ENCODE measurements around the gene RBM23. TPM values are rescaled to one million over a fixed set of nuclear protein-coding genes. Genes with fewer than 3 reads are reported as not detected.

Gene RBM23
- total and polyA plus RNA-seq, 5 experiments from 2014 or later, result 42.2 to 148 (median 62.8) TPM

DNA sequence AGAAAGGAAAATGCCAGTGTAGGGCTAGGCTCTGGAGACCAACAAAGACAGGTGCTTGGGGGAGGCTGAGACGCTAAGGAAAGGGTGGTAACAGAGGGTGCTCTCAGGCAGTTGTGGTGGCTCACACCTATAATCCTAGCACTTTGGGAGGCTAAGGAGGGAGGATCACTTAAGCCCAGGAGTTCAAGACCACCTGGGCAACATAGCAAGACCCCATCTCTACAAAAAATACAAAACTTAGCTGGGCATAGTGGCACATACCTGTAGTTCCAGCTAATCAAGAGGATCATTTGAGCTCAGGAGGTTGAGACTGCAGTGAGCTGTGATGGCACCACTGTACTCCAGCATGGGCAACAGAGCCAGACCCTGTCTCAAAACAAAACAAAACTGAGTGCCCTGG, 23.5 kb downstream of the RBM23 start:
- POLR2A ChIA-PET, result interaction anchor here (0.7 to 1.3 kb wide), 3 partner anchors 13 to 23 kb away, joined by 3 to 6 read pairs (median 5); partner anchors contain the start of gene RBM23
- ATAC-seq, result no peak
- peaks cover 5 to 8% (median 7%) of the 10 kb centered on the region in 4 donors for H3K4me1 Mint-ChIP-seq
- H3K9me3 Mint-ChIP-seq, result no peaks in the 10 kb centered on the region
- H3K36me3 Mint-ChIP-seq, result peaks cover 0 to 15% (median 0%) of the 10 kb centered on the region in 3 donors
- H3K27me3 Mint-ChIP-seq, result no peaks in the 10 kb centered on the region
- DNase-seq, result no peak
- H3K27ac Mint-ChIP-seq, result peak overlapping the region in 1 of 10 donors; percentile 29
- no peak overlapping the region for H3K4me3 Mint-ChIP-seq

- DNase-seq (no peak), ATAC-seq (no peak)
- Mint-ChIP-seq H3K4me1 (peaks cover 13 to 19% (median 16%) of the 10 kb centered on the region in 4 donors), H3K4me3 (no peak overlapping the region), H3K27ac (no peak overlapping the region), H3K27me3 (no peaks in the 10 kb centered on the region), H3K9me3 (no peaks in the 10 kb centered on the region), H3K36me3 (peaks cover 0 to 16% (median 0%) of the 10 kb centered on the region in 3 donors)
- POLR2A ChIA-PET, result interaction anchor here (2.3 kb wide), 1 partner anchor 22 kb away, joined by 11 read pairs; the partner anchor contains the start of gene LRP10
Measured at GRCh38 chr14:22893706-22894105, 25.2 kb downstream of the RBM23 start.

DNA sequence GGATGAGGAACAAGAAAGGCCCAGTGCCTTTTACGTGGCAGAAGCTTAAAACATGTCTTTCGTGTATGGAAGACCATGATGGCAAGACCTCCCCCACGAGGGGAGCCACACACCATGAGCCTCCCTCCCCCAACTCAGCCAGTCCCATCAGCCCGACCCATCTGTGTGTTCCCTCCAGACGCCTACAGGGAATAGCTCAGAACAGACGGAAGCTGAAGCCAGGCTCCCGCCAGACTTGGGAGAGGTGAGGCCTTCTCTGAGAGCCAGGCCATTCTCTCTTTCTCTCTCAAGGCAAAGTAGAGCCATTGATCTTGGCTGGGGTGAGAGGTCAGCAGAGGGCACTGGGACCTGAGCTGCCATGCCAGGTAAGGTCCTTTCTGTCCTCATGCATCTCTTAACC, 26.5 kb downstream of the RBM23 start:
- H3K27ac Mint-ChIP-seq, result peak overlapping the region in 2 of 10 donors; percentile 24 to 41
- peaks cover 21 to 31% (median 23%) of the 10 kb centered on the region in 4 donors for H3K4me1 Mint-ChIP-seq
- no peak for DNase-seq
- ATAC-seq, result no peak
- no peak overlapping the region for H3K4me3 Mint-ChIP-seq
- POLR2A ChIA-PET, result interaction anchor here (0.6 to 2.3 kb wide), 2 partner anchors 21 to 322 kb away, joined by 3 to 11 read pairs; partner anchors contain the start of gene LRP10
- H3K9me3 Mint-ChIP-seq, result no peaks in the 10 kb centered on the region
- peaks cover 0 to 16% (median 0%) of the 10 kb centered on the region in 3 donors for H3K36me3 Mint-ChIP-seq
- no peaks in the 10 kb centered on the region for H3K27me3 Mint-ChIP-seq

DNA sequence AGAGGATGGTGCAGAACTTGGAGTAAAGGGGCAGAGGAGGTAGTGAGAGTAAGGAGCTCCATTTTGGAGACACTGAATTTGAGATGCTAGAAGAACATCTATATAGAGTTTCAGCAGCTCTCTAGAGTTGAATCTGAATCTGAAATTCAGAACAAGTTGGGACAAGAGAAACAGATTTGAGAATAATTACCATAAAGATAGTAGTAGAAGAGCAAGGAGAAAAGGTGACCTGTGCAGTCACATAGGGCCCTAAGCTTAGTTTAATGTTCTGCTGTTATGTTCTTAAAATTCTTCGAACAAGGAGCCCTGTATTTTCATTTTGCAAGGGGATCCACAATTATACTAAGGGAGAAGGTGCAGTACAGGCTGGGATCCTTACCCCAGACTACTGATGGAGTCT, 28.5 kb downstream of the RBM23 start:
- H3K4me1 Mint-ChIP-seq, result peaks cover 24 to 45% (median 39%) of the 10 kb centered on the region in 4 donors
- H3K4me3 Mint-ChIP-seq, result peak overlapping the region in 2 of 10 donors; percentile 3 to 24
- DNase-seq, result no peak
- no peaks in the 10 kb centered on the region for H3K27me3 Mint-ChIP-seq
- peak overlapping the region in 4 of 10 donors; percentile 6 to 49 (median 38) for H3K27ac Mint-ChIP-seq
- H3K9me3 Mint-ChIP-seq, result no peaks in the 10 kb centered on the region
- no peak for ATAC-seq
- H3K36me3 Mint-ChIP-seq, result peaks cover 0 to 16% (median 0%) of the 10 kb centered on the region in 3 donors
- POLR2A ChIA-PET, result interaction anchor here (0.7 to 11.2 kb wide), 5 partner anchors 9 to 341 kb away, joined by 3 to 118 read pairs (median 5); partner anchors contain the start of gene LRP10

DNA sequence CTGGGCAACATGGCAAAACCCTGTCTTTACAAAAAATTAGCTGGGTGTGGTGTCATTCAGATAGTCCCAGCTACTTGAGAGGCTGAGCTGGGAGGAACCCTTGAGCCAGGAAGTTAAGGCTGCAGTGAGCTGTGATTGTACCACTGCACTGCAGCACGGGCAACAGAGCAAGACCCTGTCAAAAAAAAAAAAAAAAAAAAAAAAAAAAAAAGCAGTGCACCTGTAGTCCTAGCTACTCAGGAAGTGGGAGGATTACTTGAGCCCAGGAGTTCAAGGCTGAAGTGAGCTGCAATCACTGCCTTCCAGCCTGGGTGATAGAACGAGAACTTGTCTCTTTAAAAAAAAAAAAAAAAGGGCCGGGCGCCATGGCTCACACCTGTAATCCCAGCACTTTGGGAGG, 30.3 kb downstream of the RBM23 start:
- DNase-seq, result peak in 2 of 10 donors; percentile 24 to 28
- Mint-ChIP-seq H3K4me1 (peaks cover 26 to 54% (median 50%) of the 10 kb centered on the region in 4 donors), H3K27me3 (no peaks in the 10 kb centered on the region)

GRCh38 chr14:22887990-22888378, 31.0 kb downstream of the RBM23 start:
- peaks cover 27 to 59% (median 56%) of the 10 kb centered on the region in 4 donors for H3K4me1 Mint-ChIP-seq
- ATAC-seq, result peak; percentile 21 to 36

More for the DNA sequence above, 30.3 kb downstream of the RBM23 start:
- Mint-ChIP-seq H3K36me3 (peaks cover 0 to 14% (median 0%) of the 10 kb centered on the region in 3 donors), H3K27ac (peak overlapping the region in 9 of 10 donors; percentile 66 to 95 (median 90)), H3K9me3 (no peaks in the 10 kb centered on the region), H3K4me3 (peak overlapping the region; percentile 22 to 94 (median 90))
- ATAC-seq, result no peak
- POLR2A ChIA-PET, result interaction anchor here (0.6 to 11.2 kb wide), 10 partner anchors 8 to 186 kb away, joined by 3 to 118 read pairs (median 4); partner anchors contain the start of genes LRP10 and RBM23

GRCh38 chr14:22887260-22887989, 31.5 kb downstream of the RBM23 start:
- DNase-seq (peak in 8 of 10 donors; percentile 9 to 61 (median 17)), ATAC-seq (peak; percentile 16 to 36)
- Mint-ChIP-seq H3K4me3 (peak overlapping the region; percentile 82 to 94 (median 90)), H3K27me3 (no peaks in the 10 kb centered on the region), H3K4me1 (peaks cover 31 to 64% (median 61%) of the 10 kb centered on the region in 4 donors), H3K9me3 (no peaks in the 10 kb centered on the region), H3K36me3 (peaks cover 0 to 10% (median 0%) of the 10 kb centered on the region in 3 donors), H3K27ac (peak overlapping the region; percentile 90 to 95 (median 92))
- POLR2A ChIA-PET, result interaction anchor here (0.5 to 11.2 kb wide), 9 partner anchors 14 to 1920 kb away, joined by 3 to 118 read pairs (median 3); partner anchors contain the start of genes HAUS4 and LRP10

More at GRCh38 chr14:22887990-22888378, 31.0 kb downstream of the RBM23 start:
- peaks cover 0 to 10% (median 0%) of the 10 kb centered on the region in 3 donors for H3K36me3 Mint-ChIP-seq
- POLR2A ChIA-PET, result interaction anchor here (0.7 to 11.2 kb wide), 7 partner anchors 8 to 187 kb away, joined by 3 to 118 read pairs (median 4); partner anchors contain the start of genes LRP10 and RBM23
- H3K27me3 Mint-ChIP-seq, result no peaks in the 10 kb centered on the region
- H3K4me3 Mint-ChIP-seq, result peak overlapping the region; percentile 82 to 94 (median 90)
- peak overlapping the region; percentile 72 to 95 (median 92) for H3K27ac Mint-ChIP-seq
- no peaks in the 10 kb centered on the region for H3K9me3 Mint-ChIP-seq
- DNase-seq, result peak in 9 of 10 donors; percentile 22 to 70 (median 37)

GRCh38 chr14:22886500-22887259, 32.3 kb downstream of the RBM23 start:
- ATAC-seq, result peak; percentile 76 to 80
- H3K4me1 Mint-ChIP-seq, result peaks cover 35 to 67% (median 66%) of the 10 kb centered on the region in 4 donors
- H3K36me3 Mint-ChIP-seq, result peaks cover 0 to 7% (median 0%) of the 10 kb centered on the region in 3 donors
- POLR2A ChIA-PET, result interaction anchor here (0.5 to 11.2 kb wide), 14 partner anchors 13 to 1919 kb away, joined by 3 to 118 read pairs (median 3); partner anchors contain the start of genes HAUS4, LRP10, PPP1R3E and PRMT5
- peak overlapping the region; percentile 90 to 95 (median 92) for H3K27ac Mint-ChIP-seq
- no peaks in the 10 kb centered on the region for H3K9me3 Mint-ChIP-seq
- peak overlapping the region; percentile 82 to 94 (median 90) for H3K4me3 Mint-ChIP-seq
- no peaks in the 10 kb centered on the region for H3K27me3 Mint-ChIP-seq
- DNase-seq, result peak; percentile 53 to 85 (median 65)

DNA sequence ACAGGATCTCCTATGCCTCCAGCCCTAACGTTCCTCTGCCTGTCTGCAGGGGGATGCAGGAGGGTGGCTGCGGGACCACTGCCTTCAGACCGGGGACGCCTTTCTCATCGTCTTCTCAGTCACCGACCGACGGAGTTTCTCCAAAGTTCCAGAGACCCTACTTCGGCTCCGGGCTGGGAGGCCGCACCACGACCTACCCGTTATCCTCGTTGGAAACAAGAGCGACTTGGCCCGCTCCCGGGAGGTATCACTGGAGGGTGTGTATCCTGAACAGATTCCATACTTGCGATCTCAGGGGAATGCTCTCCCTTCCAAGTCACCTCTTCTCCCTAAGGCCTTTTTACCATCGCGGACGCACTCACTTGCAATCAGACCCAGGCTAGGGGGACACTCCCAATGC, 33.0 kb downstream of the RBM23 start:
- ATAC-seq (no peak), DNase-seq (peak in 1 of 10 donors; percentile 63)
- peak overlapping the region; percentile 68 to 94 (median 86) for H3K4me3 Mint-ChIP-seq
- H3K9me3 Mint-ChIP-seq, result no peaks in the 10 kb centered on the region
- H3K36me3 Mint-ChIP-seq, result peaks cover 0 to 7% (median 0%) of the 10 kb centered on the region in 3 donors
- POLR2A ChIA-PET, result interaction anchor here (0.6 to 11.2 kb wide), 9 partner anchors 13 to 1918 kb away, joined by 3 to 118 read pairs (median 3); partner anchors contain the start of genes HAUS4, LRP10, PPP1R3E and PRMT5
- peaks cover 35 to 69% (median 67%) of the 10 kb centered on the region in 4 donors for H3K4me1 Mint-ChIP-seq
- no peaks in the 10 kb centered on the region for H3K27me3 Mint-ChIP-seq
- peak overlapping the region; percentile 42 to 90 (median 80) for H3K27ac Mint-ChIP-seq

DNA sequence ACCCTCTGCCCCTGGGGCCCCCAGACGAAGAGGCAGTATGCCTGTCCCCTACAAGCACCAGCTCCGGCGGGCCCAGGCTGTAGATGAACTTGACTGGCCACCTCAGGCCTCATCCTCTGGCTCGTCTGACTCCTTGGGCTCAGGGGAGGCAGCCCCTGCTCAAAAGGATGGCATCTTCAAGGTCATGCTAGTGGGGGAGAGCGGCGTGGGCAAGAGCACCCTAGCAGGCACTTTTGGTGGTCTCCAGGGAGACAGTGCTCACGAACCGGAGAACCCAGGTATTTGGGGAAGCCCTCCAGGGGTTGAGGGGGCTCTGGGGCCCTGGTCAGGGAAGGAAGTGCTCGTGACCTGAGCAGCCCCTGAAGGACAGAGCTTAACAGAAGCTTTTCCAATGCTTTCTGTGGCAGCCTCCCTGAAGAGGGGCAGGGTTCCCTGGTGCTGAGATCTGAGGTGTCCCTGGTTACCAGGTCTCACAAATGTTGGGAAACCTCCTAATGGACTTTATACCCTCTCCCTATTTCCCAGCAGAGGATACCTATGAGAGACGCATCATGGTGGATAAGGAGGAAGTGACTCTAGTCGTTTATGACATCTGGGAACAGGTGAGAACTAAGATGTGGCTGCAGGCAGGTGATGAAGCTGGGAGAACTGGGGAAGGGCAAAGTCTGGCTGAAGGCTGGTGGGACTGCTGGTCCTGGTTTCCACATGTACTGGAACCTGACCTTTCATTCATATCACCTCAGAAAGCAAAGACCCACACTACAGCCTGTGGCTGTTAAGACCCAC, 34.0 kb downstream of the RBM23 start:
- no peak for ATAC-seq
- Mint-ChIP-seq H3K4me3 (peak overlapping the region in 8 of 10 donors; percentile 8 to 69 (median 36)), H3K27ac (peak overlapping the region in 8 of 10 donors; percentile 27 to 75 (median 58)), H3K9me3 (no peaks in the 10 kb centered on the region), H3K27me3 (no peaks in the 10 kb centered on the region), H3K4me1 (peaks cover 29 to 63% (median 60%) of the 10 kb centered on the region in 4 donors), H3K36me3 (peaks cover 0 to under 1% (median 0%) of the 10 kb centered on the region in 3 donors)
- POLR2A ChIA-PET, result interaction anchor here (0.6 to 11.2 kb wide), 5 partner anchors 12 to 371 kb away, joined by 3 to 118 read pairs (median 4); partner anchors contain the start of gene LRP10
- DNase-seq, result no peak

Data from naive thymus-derived CD8-positive, alpha-beta T cell (primary cell).